Adrenal gland (tissue), 5 donors: ENCODE data around the gene CKMT2.

Experiments
- POLR2A ChIP-seq, 2 donors: fragments of 450-650 bp; IDR thresholded peaks; one replicate each; pipeline ENCODE4 v1.6.1; 2017; ENCODE audit warnings: antibody characterized with exemption in 2 of 2, mild to moderate bottlenecking in 2 of 2, moderate library complexity in 1 of 2
- TF ChIP-seq, protein P1 (sequence below), 6 experiments: fragments of 450-650 bp in 4 of 6; fragments of 200-600 bp in 2 of 6; sonication (generic) in 1 of 6; IDR thresholded peaks; 1 replicate in 5 of 6; 2 replicates in 1 of 6; pipeline versions ENCODE4 v1.5.1 to v1.8.0; 2016 to 2021; ENCODE audit warnings: antibody characterized with exemption in 6 of 6, mild to moderate bottlenecking in 2 of 6, moderate library complexity in 1 of 6
- donor health status: DM: no; HTN: no; CAD: no.

DNA sequence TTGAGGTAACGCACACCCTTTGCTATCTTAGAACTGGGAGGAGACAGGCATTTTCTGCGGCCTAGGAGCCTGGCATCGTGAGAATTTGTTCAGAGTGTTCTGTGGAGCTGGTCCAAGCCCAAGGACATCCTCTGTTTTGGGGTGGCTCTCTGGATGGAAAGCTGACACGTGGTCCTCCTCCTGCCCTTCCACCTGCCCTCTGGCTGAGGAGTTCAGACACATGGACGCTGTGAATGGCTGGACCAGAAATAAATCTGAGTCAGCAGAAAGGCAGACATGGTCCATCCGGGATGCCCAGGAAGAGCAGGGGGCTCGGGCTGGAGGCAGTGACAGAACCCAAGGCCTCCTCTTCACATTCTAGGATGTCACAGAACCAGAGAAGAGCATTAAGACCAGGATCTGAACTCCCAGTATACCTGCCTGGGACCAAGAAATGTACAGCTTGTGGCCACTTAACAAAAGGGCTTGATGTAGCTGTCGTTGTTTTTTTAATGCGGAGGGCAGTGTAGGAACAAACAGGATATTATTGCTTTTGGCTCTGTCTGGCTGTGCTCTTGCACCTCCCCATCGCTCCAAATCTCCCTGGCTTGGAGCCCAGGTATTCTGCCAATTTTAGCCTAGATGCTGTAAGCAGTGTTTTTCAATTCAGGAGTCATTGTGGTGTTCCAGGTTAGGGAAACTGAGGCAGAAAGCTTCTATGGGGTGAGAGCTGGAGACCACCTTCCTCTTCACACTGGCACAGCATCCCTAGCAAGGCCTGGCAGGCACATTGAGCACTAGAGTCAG is 2.4 kb downstream of the CKMT2 start:
- TF ChIP-seq, protein P1, sequence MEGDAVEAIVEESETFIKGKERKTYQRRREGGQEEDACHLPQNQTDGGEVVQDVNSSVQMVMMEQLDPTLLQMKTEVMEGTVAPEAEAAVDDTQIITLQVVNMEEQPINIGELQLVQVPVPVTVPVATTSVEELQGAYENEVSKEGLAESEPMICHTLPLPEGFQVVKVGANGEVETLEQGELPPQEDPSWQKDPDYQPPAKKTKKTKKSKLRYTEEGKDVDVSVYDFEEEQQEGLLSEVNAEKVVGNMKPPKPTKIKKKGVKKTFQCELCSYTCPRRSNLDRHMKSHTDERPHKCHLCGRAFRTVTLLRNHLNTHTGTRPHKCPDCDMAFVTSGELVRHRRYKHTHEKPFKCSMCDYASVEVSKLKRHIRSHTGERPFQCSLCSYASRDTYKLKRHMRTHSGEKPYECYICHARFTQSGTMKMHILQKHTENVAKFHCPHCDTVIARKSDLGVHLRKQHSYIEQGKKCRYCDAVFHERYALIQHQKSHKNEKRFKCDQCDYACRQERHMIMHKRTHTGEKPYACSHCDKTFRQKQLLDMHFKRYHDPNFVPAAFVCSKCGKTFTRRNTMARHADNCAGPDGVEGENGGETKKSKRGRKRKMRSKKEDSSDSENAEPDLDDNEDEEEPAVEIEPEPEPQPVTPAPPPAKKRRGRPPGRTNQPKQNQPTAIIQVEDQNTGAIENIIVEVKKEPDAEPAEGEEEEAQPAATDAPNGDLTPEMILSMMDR (IDR thresholded peaks at IDR 0.05) = no peak
- no peak for TF ChIP-seq POLR2A (IDR thresholded peaks at IDR 0.05)
